Activated naive CD4-positive, alpha-beta T cell treated with anti-CD3 and anti-CD28 coated beads, Interleukin-2, amount 10 ng/mL, durations not matched to agents 7 days and 5 days (primary cell): ENCODE results near the gene MRPL48.

ENCODE experiments used
- CTCF ChIA-PET: fragments of 350-600 bp; sonication (Branson Sonifier 250); formaldehyde crosslinking; loops from one replicate; lab custom pipeline; 2021; ENCODE audit warnings: antibody characterized with exemption; lab: Charles Lee
- DNase-seq: peaks from one replicate; pipeline ENCODE4 v3.0.0-alpha.2; 2020
- H3K27ac Mint-ChIP-seq: one replicate; pipeline ENCODE4 v1.8.0; 2021; ENCODE audit warnings: mild to moderate bottlenecking, moderate library complexity, mixed read lengths
- H3K27me3 Mint-ChIP-seq: one replicate; pipeline ENCODE4 v1.8.0; 2021; ENCODE audit warnings: mild to moderate bottlenecking, mixed read lengths
- H3K36me3 Mint-ChIP-seq: one replicate; pipeline ENCODE4 v1.8.0; 2021; ENCODE audit warnings: mixed read lengths
- H3K4me1 Mint-ChIP-seq: one replicate; pipeline ENCODE4 v1.8.0; 2021; ENCODE audit warnings: mixed read lengths
- H3K4me3 Mint-ChIP-seq: one replicate; pipeline ENCODE4 v1.8.0; 2021; ENCODE audit warnings: mild to moderate bottlenecking, moderate library complexity, mixed read lengths
- H3K9me3 Mint-ChIP-seq: one replicate; pipeline ENCODE4 v1.8.0; 2021; ENCODE audit warnings: mixed read lengths

The MRPL48 gene

DNA sequence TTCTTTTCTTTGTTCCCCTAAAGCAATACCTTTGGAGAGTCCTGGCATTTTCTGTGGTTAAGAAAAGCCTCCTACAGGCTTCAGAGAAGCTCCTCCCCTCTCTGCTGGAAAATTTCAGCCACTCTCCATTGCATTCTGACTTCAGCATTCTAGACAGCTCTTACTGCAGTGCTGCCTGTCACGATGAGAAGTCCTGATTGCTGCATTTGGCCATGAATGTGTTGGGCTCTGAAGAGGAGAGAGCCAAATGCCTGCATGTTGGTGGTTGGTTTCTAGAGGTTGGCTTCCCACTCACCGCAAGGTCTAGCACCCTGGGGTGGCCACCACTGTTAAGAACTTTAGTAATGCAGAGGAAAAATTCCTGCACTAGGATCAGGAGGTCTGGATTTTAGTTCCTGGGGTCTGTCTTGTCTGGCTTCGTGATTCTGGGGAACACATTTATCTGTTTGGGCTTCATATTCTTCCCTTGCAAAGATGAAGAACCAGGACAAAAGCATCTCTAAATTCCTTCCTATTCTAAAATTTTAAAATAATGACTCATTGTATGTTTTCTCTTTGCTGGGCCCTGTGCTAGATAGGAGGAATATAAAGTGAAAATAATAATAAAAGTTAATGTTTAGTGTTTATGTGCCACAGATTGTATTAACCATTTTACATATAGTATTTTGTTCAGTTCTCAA, 50.9 kb downstream of the MRPL48 start:
- Mint-ChIP-seq H3K27ac (no peak overlapping the region), H3K27me3 (no peaks in the 10 kb centered on the region), H3K4me1 (no peaks in the 10 kb centered on the region), H3K4me3 (no peak overlapping the region), H3K36me3 (peaks cover 17% of the 10 kb centered on the region), H3K9me3 (no peaks in the 10 kb centered on the region)
- no peak for DNase-seq
- CTCF ChIA-PET, result no interaction called here

DNA sequence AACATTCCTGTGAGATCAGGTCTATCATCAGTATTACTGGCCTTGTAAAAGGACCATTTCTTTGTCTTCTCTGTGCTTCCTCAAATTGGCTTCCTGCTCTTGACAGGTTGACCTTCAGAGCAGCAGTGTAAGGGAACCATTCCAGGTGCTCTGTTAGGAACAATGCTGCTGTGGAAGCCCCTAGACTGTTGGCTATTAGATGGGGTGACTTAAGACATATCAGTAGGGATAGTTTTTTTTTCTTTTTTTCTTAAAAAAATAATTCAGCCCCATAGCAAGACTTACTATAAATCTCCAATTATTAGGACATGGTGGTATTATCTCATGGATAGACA, 51.4 kb downstream of the MRPL48 start:
- Mint-ChIP-seq H3K27me3 (no peaks in the 10 kb centered on the region), H3K27ac (no peak overlapping the region), H3K4me3 (no peak overlapping the region), H3K9me3 (no peaks in the 10 kb centered on the region), H3K36me3 (peaks cover 17% of the 10 kb centered on the region), H3K4me1 (no peaks in the 10 kb centered on the region)
- DNase-seq, result no peak
- CTCF ChIA-PET, result no interaction called here

DNA sequence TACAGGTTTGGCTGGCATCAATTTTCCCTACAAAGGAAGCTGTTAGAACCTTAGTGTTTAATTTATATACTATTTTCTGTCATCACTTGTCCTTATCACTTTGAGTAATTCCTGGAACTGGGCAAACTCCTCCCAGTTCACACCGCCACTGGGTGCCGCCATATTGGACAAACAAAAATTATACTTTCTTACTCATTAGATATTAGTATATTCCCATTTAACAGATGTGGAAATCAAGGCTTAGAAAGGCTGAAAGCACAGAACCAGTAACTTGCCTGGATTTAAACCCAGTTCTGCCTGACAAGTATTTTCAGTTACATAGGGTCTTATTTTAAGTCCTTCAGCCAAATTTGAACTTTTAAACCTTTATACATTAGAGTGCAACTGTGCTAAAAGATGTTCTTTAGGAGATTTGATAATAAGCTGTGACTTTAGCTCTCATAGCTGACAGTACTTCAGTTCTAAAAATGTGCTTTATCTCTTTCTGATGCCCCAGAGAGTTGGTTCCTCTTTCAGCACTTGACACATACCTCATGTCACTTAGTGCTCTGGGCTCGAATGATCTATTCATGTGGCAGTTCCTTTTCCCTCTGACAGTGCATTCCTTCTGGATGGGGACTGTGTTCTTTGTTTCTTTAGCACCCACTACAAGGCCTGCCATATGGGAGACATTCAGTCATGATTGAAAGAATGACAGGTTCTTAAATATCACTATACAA, 63.5 kb downstream of the MRPL48 start:
- Mint-ChIP-seq H3K4me3 (no peak overlapping the region), H3K9me3 (no peaks in the 10 kb centered on the region), H3K36me3 (peaks cover 25% of the 10 kb centered on the region), H3K27me3 (no peaks in the 10 kb centered on the region), H3K27ac (no peak overlapping the region), H3K4me1 (no peaks in the 10 kb centered on the region)
- CTCF ChIA-PET, result no interaction called here
- no peak for DNase-seq

DNA sequence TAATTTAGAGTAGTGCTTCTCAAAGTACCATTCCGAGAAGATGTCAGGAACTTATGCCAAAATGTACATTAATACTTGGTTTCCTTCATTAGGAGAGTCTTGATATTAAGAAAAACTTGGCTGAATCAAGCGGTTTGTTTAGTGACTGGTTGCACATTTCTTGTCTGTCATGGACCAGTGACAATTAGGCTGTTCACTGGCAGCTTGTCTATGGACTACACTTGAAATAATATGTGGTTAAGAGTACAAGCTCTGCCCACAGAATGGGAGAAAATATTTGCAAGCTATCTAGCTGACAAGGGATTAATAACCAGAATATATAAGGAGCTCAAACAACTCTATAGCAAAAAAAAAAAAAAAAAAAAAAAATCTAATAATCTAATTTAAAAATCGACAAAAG, 64.4 kb downstream of the MRPL48 start:
- DNase-seq, result no peak
- peaks cover 20% of the 10 kb centered on the region for H3K36me3 Mint-ChIP-seq
- CTCF ChIA-PET, result no interaction called here

DNA sequence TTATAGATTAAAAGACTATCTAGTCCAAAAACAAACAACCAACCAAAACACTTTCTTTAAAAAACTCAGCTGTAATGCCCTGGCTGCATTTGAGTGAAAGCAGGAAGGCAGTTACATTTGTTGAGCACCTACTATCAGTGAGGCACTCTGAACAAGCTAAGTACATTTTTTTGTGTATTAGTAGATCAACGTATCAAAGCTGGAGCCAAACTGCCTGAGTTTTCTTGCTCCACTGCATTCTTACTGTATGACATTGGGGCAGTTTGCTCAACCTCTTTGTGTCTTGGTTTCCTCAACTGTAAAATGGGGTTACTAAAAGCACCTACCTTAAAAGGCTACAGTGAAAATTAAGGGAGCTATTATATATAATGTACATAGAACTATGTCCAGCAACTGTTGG, 67.0 kb downstream of the MRPL48 start:
- Mint-ChIP-seq H3K4me3 (no peak overlapping the region), H3K9me3 (no peaks in the 10 kb centered on the region), H3K36me3 (peaks cover 15% of the 10 kb centered on the region), H3K27me3 (no peaks in the 10 kb centered on the region), H3K4me1 (no peaks in the 10 kb centered on the region), H3K27ac (no peak overlapping the region)
- CTCF ChIA-PET, result no interaction called here
- DNase-seq, result no peak

More for the DNA sequence above, 64.4 kb downstream of the MRPL48 start:
- no peaks in the 10 kb centered on the region for H3K4me1 Mint-ChIP-seq
- H3K9me3 Mint-ChIP-seq, result no peaks in the 10 kb centered on the region
- H3K27me3 Mint-ChIP-seq, result no peaks in the 10 kb centered on the region
- H3K27ac Mint-ChIP-seq, result no peak overlapping the region
- H3K4me3 Mint-ChIP-seq, result no peak overlapping the region

DNA sequence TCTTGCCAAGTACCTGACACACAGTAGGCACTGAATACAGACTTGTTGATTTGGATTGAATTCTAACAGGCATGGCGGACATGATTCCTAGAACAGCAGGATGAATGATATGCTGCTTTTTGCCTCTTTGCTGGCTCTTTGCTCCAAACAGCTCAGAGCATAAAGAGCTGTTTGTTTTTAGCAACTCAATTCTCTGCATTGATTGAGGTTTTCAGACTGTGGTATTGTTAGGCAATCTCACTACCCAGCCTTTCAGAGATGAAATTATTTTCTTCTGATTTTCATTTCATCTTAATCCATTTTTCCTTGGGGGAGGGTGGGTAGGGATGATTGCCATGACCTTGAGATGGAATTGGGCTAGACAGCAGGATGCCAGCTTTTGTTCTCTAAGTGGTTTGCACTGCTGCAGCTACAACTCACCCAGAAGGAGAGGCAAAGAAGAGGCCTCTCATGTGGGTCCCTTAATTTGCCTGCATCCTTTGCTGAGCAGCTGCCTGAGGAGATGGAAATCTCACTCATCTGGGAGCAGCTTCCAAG, 68.4 kb downstream of the MRPL48 start:
- no peak overlapping the region for H3K4me3 Mint-ChIP-seq
- H3K27me3 Mint-ChIP-seq, result no peaks in the 10 kb centered on the region
- H3K9me3 Mint-ChIP-seq, result no peaks in the 10 kb centered on the region
- H3K4me1 Mint-ChIP-seq, result no peaks in the 10 kb centered on the region
- H3K36me3 Mint-ChIP-seq, result peaks cover 26% of the 10 kb centered on the region
- CTCF ChIA-PET, result no interaction called here
- DNase-seq, result no peak
- no peak overlapping the region for H3K27ac Mint-ChIP-seq

DNA sequence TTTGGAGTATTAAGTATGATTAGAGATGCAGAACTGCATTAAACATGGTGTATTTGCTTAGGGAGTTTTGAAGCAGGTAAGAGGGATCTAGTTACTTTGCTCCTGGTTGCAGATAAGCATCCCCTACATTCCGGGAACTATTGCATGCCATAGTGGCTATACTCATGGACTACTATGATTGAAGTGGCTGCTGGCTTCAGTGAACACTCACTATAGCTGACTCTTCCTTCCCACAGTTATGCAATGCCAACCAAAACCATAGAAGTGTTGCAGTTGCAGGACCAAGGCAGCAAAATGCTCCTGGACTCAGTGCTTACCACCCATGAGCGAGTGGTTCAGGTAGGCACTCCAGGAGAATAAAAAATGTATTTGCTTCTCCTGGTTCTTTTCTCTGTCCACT, 72.0 kb downstream of the MRPL48 start:
- no peak overlapping the region for H3K27ac Mint-ChIP-seq
- no peaks in the 10 kb centered on the region for H3K4me1 Mint-ChIP-seq
- H3K27me3 Mint-ChIP-seq, result no peaks in the 10 kb centered on the region
- H3K4me3 Mint-ChIP-seq, result no peak overlapping the region
- CTCF ChIA-PET, result no interaction called here
- DNase-seq, result no peak
- H3K9me3 Mint-ChIP-seq, result no peaks in the 10 kb centered on the region
- H3K36me3 Mint-ChIP-seq, result peaks cover 29% of the 10 kb centered on the region

DNA sequence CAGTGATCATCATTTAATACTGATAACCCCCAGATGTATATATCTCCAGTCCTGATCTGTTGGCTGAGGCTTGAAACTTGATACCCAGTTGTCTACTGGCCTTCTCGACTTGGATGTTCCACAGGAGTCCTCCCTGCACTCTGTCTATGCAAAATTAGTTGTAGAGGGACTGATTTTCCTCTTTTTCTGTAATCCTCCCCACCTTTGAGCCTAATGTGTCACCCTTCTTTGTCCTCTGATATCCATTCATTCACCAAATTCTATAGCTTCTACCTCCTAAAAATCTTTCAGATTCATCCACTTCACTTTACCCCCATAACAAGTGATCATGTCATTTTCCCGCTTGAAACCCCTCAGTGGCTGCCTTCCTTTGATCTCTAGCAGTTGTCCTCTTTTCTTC, 72.5 kb downstream of the MRPL48 start:
- no peaks in the 10 kb centered on the region for H3K9me3 Mint-ChIP-seq
- H3K36me3 Mint-ChIP-seq, result peaks cover 27% of the 10 kb centered on the region
- CTCF ChIA-PET, result no interaction called here
- no peak overlapping the region for H3K4me3 Mint-ChIP-seq
- no peak overlapping the region for H3K27ac Mint-ChIP-seq
- DNase-seq, result no peak
- H3K4me1 Mint-ChIP-seq, result no peaks in the 10 kb centered on the region
- no peaks in the 10 kb centered on the region for H3K27me3 Mint-ChIP-seq

DNA sequence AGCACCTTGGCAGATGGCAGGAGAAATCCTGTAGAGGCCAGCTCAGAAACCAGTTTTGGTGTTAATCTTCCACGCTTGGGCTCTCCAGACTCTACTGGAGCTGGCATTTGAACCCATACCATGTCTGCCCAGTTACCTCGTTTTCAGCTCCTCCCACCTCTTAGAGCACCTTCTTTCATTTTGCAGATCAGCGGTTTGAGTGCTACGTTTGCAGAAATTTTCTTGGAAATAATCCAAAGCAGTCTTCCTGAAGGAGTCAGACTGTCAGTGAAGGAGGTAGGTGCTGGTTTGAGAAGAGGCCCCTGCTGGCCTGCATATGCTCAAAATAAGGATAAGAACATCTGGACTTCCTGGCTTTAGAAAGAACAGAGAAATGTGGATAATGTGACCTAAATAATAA, 75.3 kb downstream of the MRPL48 start:
- Mint-ChIP-seq H3K4me3 (no peak overlapping the region), H3K36me3 (peaks cover 32% of the 10 kb centered on the region), H3K9me3 (no peaks in the 10 kb centered on the region), H3K4me1 (no peaks in the 10 kb centered on the region), H3K27me3 (no peaks in the 10 kb centered on the region), H3K27ac (no peak overlapping the region)
- DNase-seq, result no peak
- CTCF ChIA-PET, result interaction anchor here (1.0 kb wide), 1 partner anchor 10 kb away, joined by 3 read pairs; no protein-coding TSS in a partner anchor

DNA sequence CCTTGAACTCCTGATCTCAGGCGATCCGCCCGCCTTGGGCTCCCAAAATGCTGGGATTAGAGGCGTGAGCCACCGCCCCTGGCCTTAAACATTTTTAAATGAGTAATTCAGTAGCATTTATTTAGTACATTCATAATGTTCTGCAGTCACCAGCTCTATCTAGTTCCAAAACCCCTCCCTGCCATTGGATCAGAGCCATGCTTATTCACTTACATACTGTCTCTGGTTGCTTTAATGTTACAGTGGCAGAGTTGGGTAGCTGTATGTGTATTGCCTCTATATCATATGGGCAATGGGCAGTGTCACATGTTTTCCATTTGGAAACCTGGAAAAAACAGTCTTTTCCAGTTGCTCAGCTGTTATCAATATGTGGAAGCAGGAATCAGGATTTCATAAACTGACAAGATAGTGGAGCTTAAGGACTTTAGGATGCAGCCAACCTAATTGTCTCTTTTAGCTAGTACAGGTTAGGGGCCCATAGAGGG, 78.5 kb downstream of the MRPL48 start:
- Mint-ChIP-seq H3K9me3 (no peaks in the 10 kb centered on the region), H3K27ac (no peak overlapping the region), H3K4me1 (no peaks in the 10 kb centered on the region), H3K27me3 (no peaks in the 10 kb centered on the region), H3K36me3 (peaks cover 21% of the 10 kb centered on the region), H3K4me3 (no peak overlapping the region)
- CTCF ChIA-PET, result no interaction called here
- DNase-seq, result no peak

DNA sequence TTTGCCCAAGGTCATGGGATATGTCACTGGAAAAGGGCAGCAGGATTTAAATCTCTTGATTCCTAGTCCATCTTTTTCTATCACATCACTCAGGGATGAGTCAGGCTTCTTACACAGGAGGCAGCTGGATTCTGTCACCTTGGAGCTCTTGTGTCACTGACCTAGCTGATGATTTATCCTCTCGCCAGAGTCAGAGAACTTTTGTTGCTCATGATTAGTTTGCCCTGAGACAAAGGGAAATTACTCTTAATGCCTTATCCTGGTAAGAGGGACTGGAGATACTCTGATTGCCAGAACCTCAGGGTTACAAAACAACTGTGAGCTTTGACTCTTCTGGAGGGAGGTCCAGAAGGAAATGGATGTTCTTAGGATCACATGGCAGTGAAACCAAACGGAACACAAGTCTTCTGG, 78.9 kb downstream of the MRPL48 start:
- H3K4me3 Mint-ChIP-seq, result no peak overlapping the region
- CTCF ChIA-PET, result no interaction called here
- DNase-seq, result no peak

DNA sequence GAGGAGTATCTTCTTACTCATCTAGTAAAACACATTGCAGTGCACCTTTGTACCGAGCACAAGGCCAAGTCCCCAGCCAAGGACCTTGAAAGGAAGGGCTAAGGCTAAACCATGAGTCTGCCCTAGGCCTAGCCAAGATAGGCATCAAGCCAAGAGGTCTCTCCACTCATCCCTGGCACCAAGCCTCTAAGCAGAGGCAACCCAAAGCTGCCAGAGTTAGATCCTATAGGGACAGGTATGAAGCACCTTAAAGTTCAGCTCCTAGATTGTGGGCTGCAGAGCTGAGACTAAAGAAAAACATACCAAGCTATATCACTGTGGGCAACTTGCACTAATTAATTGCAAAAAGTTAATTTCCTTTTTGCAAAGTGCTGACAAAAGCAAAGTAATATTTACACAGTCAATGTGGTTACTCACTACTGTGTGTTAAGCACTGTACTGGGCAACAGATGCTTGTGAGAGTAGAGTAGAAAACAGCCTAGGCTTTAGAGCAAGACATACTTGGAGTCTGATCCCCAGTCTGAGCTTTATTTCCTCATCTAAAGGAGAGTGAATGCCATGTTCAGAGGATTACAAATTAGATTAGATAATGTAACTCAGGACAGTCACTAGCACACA, 81.8 kb downstream of the MRPL48 start:
- Mint-ChIP-seq H3K27me3 (no peaks in the 10 kb centered on the region), H3K4me1 (peaks cover 6% of the 10 kb centered on the region), H3K4me3 (no peak overlapping the region), H3K27ac (no peak overlapping the region), H3K36me3 (peaks cover 27% of the 10 kb centered on the region), H3K9me3 (no peaks in the 10 kb centered on the region)
- CTCF ChIA-PET, result no interaction called here
- DNase-seq, result no peak

More for the DNA sequence above, 78.9 kb downstream of the MRPL48 start:
- peaks cover 23% of the 10 kb centered on the region for H3K36me3 Mint-ChIP-seq
- no peaks in the 10 kb centered on the region for H3K27me3 Mint-ChIP-seq
- H3K4me1 Mint-ChIP-seq, result no peaks in the 10 kb centered on the region
- no peak overlapping the region for H3K27ac Mint-ChIP-seq
- no peaks in the 10 kb centered on the region for H3K9me3 Mint-ChIP-seq

DNA sequence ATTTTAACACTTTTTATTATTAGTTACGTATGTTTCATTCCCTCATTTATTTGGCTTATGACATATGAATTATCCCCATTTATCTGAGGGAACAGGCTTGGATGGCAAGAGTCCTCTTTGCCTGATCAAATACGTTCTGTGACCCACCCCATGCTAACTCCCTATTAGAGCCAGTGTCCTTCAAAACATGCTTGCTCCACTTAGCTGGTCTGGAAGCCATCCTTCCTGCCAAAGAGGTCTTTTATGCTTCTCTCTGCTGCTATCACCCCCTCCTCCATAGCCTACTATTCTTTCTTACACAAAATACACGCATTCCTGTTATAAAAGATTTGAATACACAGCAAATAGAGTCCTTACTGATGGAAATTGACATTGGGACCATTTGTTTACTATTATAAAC, 82.6 kb downstream of the MRPL48 start:
- peaks cover 14% of the 10 kb centered on the region for H3K4me1 Mint-ChIP-seq
- H3K4me3 Mint-ChIP-seq, result no peak overlapping the region
- no peaks in the 10 kb centered on the region for H3K27me3 Mint-ChIP-seq
- peaks cover 33% of the 10 kb centered on the region for H3K36me3 Mint-ChIP-seq
- CTCF ChIA-PET, result no interaction called here
- H3K27ac Mint-ChIP-seq, result no peak overlapping the region
- no peak for DNase-seq
- no peaks in the 10 kb centered on the region for H3K9me3 Mint-ChIP-seq

DNA sequence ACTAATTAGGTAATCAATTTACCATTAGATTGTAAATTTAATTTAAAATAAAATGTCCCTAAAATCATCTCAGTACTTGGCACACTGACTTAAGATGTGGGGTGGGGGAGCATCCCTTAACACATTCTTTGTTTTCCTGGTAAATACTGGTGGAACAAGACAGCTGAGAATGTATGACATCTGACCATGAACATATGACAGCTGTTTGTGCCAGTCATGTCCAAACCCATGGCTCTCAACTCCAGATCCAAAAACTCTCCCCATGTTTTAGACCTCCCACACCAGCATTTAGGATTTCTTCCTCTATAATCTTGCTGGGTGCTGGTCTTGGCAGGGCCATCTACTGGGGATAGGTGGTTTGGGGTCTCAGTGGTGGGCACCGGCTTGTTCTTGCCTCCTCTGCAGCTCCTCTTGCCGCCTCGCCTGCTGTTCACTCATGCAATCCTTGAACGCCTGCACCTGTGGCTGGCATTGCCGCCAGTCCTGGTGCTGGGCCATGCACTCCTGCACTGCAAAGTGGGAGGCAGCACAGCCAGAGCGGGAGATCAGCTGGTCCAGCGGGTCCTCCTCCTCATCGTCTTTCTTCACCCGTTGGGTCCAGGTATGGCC, 85.2 kb downstream of the MRPL48 start:
- no peak overlapping the region for H3K4me3 Mint-ChIP-seq
- H3K27ac Mint-ChIP-seq, result no peak overlapping the region
- CTCF ChIA-PET, result no interaction called here
- peaks cover 36% of the 10 kb centered on the region for H3K36me3 Mint-ChIP-seq
- H3K4me1 Mint-ChIP-seq, result peaks cover 35% of the 10 kb centered on the region
- no peak for DNase-seq
- no peaks in the 10 kb centered on the region for H3K9me3 Mint-ChIP-seq
- no peaks in the 10 kb centered on the region for H3K27me3 Mint-ChIP-seq
